Ovary (tissue), 9 donors: Measurements from ENCODE around the gene GXYLT2. TPM values are rescaled to one million over a fixed set of nuclear protein-coding genes. Genes with fewer than 3 reads are reported as not detected.

Source experiments
- DNase-seq, 5 donors: peaks; one replicate each; pipeline ENCODE4 v3.0.0-alpha.2; 2019 to 2020
- H3K27ac ChIP-seq, 2 donors: fragments of 200-600 bp; one replicate each; pipeline versions ENCODE4 v1.5.1 to v1.8.0; 2019 to 2022
- H3K27me3 ChIP-seq: fragments of 200-600 bp; one replicate; pipeline ENCODE4 v1.8.0; 2022
- H3K36me3 ChIP-seq: fragments of 200-600 bp; sonication (generic); one replicate; pipeline ENCODE4 v1.5.1; 2019
- H3K4me1 ChIP-seq: one replicate; pipeline ENCODE4 v1.8.1; 2013; ENCODE audit warnings: mild to moderate bottlenecking, moderate library complexity; ENCODE audit not compliant: insufficient read depth
- H3K4me3 ChIP-seq: fragments of 200-600 bp; sonication (generic); one replicate; pipeline ENCODE4 v1.5.1; 2017
- H3K9me3 ChIP-seq, 2 donors: fragments of 200-600 bp in 1 of 2; sonication (generic) in 1 of 2; one replicate each; pipeline versions ENCODE4 v1.5.1 to v1.8.1; 2013 to 2019; ENCODE audit warnings: mild to moderate bottlenecking in 1 of 2, moderate library complexity in 1 of 2
- EP300 ChIP-seq: sonication (generic); formaldehyde crosslinking; IDR thresholded peaks from one replicate; pipeline ENCODE4 v1.6.1; 2017; ENCODE audit warnings: antibody characterized with exemption
- POLR2A ChIP-seq: fragments of 450-650 bp; IDR thresholded peaks from one replicate; pipeline ENCODE4 v1.6.1; 2017; ENCODE audit warnings: antibody characterized with exemption, mild to moderate bottlenecking, moderate library complexity
- WGBS, 3 donors: extraction: QIAGEN DNeasy Blood & Tissue Kit in 1 of 3; methylation state at CpG; one replicate each; pipeline versions ENCODE4 v1.1.5 to v1.1.7; 2013 to 2017; 5-methylcytosine and 5-hydroxymethylcytosine counted together
- intact Hi-C, 4 donors: fragments of 100-400 bp; cut with DNase I; formaldehyde crosslinking; loops; one replicate each; pipeline versions ENCODE4 v1.11.0 to v1.15.1; 2022 to 2023
- polyA plus RNA-seq, 2 donors: library from polyadenylated mRNA; stranded (reverse); fragments of 200-250 nt in 1 of 2; fragments of 350-450 nt in 1 of 2; fragmentation: Illumina TruSeq in 1 of 2; extraction: RNeasy Lipid Tissue Mini Kit (QIAGEN cat#74804) in 1 of 2; gene quantifications; one replicate each; pipeline ENCODE4 v1.2.3, GENCODE V29; 2013 to 2014
- total RNA-seq, 7 donors: library from RNA; depleted of rRNA in 2 of 7; stranded (reverse); fragments of >200 nt in 2 of 7; fragmentation: NEBNext Ultra II Directional in 3 of 7; extraction: Animal tissue kit (Norgen Biotek cat#: 25700) in 3 of 7; gene quantifications; one replicate each; pipeline versions ENCODE4 v1.1.0 to v1.2.4, GENCODE V29; 2016 to 2023
- TF ChIP-seq, protein P1 (sequence below), 3 donors: fragments of 450-650 bp in 2 of 3; fragments of 200-600 bp in 1 of 3; IDR thresholded peaks; one replicate each; pipeline versions ENCODE4 v1.5.1 to v1.8.0; 2016 to 2022; ENCODE audit warnings: antibody characterized with exemption in 3 of 3, mild to moderate bottlenecking in 1 of 3
- donor health status: DM: no; HTN: no; CAD: no; lungs with moderate emphysema.
- donor health status: DM: no; HTN: no; CAD: no.
- donor health status: Bipolar disorder and iron deficiency.
- donor health status: DM: yes; HTN: yes; CAD: no.
- donor health status: DM: no; HTN: no; CAD: no.
- donor health status: DM: yes; HTN: yes; CAD: no.

The GXYLT2 gene
- total and polyA plus RNA-seq, 9 donors, result 9.4 to 86.0 (median 43.7) TPM

DNA sequence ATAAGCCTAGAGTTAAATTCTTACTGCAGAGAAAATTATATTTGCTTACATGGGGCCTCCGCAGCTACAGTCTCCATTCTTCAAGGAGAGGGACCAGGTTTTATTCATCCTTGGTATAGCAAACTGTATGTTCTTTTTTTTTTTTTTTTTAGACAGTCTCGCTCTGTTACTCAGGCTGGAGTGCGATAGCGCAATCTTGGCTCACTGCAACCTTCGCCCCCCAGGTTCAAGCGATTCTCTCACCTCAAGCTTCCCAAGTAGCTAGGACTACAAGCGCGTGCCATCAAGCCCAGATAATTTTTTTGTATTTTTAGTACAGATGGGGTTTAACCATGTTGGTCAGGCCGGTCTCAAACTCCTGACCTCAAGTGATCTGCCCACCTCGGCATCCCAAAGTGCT is 41.7 kb upstream of the GXYLT2 start:
- no peak overlapping the region for H3K27ac ChIP-seq
- TF ChIP-seq, protein P1, sequence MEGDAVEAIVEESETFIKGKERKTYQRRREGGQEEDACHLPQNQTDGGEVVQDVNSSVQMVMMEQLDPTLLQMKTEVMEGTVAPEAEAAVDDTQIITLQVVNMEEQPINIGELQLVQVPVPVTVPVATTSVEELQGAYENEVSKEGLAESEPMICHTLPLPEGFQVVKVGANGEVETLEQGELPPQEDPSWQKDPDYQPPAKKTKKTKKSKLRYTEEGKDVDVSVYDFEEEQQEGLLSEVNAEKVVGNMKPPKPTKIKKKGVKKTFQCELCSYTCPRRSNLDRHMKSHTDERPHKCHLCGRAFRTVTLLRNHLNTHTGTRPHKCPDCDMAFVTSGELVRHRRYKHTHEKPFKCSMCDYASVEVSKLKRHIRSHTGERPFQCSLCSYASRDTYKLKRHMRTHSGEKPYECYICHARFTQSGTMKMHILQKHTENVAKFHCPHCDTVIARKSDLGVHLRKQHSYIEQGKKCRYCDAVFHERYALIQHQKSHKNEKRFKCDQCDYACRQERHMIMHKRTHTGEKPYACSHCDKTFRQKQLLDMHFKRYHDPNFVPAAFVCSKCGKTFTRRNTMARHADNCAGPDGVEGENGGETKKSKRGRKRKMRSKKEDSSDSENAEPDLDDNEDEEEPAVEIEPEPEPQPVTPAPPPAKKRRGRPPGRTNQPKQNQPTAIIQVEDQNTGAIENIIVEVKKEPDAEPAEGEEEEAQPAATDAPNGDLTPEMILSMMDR (IDR thresholded peaks at IDR 0.05), result no peak
- TF ChIP-seq POLR2A, result no peak
- TF ChIP-seq EP300, result no peak
- peaks cover 6% of the 10 kb centered on the region for H3K4me1 ChIP-seq
- intact Hi-C loops, result loop anchor here in 2 of 4 donors (10.0 kb wide), 3 partner anchors 209 to 239 kb away; no protein-coding TSS in a partner anchor
- no peaks in the 10 kb centered on the region for H3K27me3 ChIP-seq
- DNase-seq, result no peak
- H3K4me3 ChIP-seq, result no peak overlapping the region
- no peaks in the 10 kb centered on the region for H3K9me3 ChIP-seq
- H3K36me3 ChIP-seq, result no peaks in the 10 kb centered on the region
- WGBS, 3 donors, result 93 to 95% (median 95%) methylated on average over 10 of the region's 10 CpGs

DNA sequence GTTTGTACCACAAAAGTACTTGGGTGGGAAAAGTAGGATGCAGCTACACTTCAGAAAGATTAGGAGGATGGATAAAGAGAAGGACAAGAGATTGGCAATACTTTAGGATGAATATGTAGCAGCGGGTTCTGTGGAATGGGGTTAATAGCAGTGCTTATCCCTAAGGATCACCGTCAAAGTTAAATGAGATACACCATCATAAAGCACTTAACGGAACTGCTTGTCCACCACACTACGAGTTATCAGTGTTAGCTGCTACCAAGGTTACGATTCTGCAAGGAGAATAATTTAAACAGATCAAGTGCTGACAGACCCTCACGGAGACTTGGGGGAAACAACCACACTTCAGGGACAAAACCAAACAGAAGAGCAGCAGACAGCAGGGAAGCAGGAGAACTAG is 40.6 kb upstream of the GXYLT2 start:
- Histone ChIP-seq H3K27ac (peak overlapping the region in 1 of 2 donors; percentile 40), H3K9me3 (no peaks in the 10 kb centered on the region), H3K4me1 (peaks cover 6% of the 10 kb centered on the region), H3K36me3 (no peaks in the 10 kb centered on the region), H3K4me3 (peak overlapping the region; percentile 82), H3K27me3 (no peaks in the 10 kb centered on the region)
- intact Hi-C loops, result loop anchor here in 2 of 4 donors (10.0 kb wide), 3 partner anchors 208 to 238 kb away; no protein-coding TSS in a partner anchor
- no peak for DNase-seq
- 5 to 8% (median 5%) methylated on average over 6 of the region's 6 CpGs for WGBS, 3 donors
- TF ChIP-seq EP300, result no peak
- TF ChIP-seq, protein P1 (IDR thresholded peaks at IDR 0.05), result no peak
- no peak for TF ChIP-seq POLR2A

DNA sequence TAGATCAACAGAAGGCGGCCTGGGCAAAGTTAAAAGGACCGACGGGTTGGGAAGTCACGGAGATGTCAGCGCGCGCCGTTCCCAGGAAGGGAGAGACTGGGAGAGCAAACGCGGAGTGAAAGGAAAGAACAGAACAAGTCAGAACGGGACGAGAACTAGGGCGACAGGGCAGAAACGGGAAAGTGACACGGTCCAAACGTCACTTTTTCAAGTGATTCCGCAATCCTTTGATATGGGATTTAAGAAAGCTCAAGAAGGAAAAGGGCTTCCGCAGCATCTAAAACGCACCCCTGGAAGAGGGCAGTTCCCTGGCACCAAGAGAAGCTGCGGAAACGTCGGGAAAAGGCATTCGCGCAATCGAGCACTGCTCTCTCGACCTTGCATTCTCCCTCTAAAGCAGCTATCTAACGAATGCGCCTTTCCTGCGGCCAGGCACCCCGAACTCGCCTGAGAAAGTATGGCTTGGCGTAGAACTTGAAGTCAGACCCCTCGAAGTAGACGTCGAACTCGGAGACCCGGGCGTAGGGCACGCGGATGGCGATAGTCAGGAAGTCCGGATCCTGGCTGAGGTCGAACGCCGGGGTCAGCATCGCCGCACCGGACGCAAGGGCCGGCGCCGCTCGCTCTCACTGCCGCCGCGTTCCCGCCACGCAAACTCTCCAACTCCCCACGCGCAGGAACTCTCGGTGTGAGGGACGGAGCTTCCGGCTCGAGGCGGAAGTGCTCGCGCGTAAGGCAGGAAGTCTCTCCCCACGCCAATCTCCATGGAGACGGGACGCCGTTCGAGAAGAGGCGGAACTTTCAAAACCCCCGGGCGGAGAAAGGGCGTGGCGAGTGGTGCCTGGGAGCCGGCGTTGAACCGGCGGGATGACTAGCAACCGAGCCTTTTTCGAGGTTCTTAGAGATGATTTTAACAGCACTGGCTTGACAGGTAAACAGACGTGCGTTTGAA is 39.8 kb upstream of the GXYLT2 start, which contains the start of gene SHQ1:
SHQ1 (minus strand) TSS at position 695 of the 952 bp plus-strand sequence; CDS start at position 590, 105 bp downstream.
- H3K9me3 ChIP-seq, result no peaks in the 10 kb centered on the region
- intact Hi-C loops, result loop anchor here in 2 of 4 donors (10.0 kb wide), 3 partner anchors 207 to 237 kb away; no protein-coding TSS in a partner anchor
- no peaks in the 10 kb centered on the region for H3K27me3 ChIP-seq
- H3K4me3 ChIP-seq, result peak within 1 kb of the TSS; percentile 82
- H3K4me1 ChIP-seq, result peaks cover 6% of the 10 kb centered on the region
- peak; percentile 39 for TF ChIP-seq POLR2A
- TF ChIP-seq EP300, result no peak
- DNase-seq, result peak; percentile 96 to 97 (median 96)
- peak within 1 kb of the TSS in 1 of 2 donors; percentile 40 for H3K27ac ChIP-seq
- 0 to 1% (median 1%) methylated on average over 86 of the region's 86 CpGs for WGBS, 3 donors
- no peaks in the 10 kb centered on the region for H3K36me3 ChIP-seq

DNA sequence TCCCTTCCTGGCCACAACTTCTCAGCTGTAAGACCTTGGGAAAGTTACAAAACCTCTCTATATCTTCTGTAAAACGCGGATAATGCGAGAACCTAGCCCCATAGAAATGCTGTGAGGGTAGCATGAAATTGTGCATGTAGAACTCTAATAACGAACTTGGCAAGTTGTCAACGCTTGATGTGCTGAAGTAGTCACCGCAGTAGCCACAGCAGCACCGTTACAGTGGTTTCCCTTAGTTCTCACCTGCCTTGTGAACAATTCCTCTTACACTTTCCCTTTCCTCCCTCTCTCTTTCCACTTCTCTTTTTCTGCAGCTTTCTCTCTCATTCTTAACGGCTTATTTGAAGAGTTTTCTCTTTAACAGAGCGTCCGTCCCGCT is 39.2 kb upstream of the GXYLT2 start:
- Histone ChIP-seq H3K9me3 (no peaks in the 10 kb centered on the region), H3K27ac (no peak overlapping the region), H3K36me3 (no peaks in the 10 kb centered on the region), H3K27me3 (no peaks in the 10 kb centered on the region), H3K4me1 (peaks cover 6% of the 10 kb centered on the region), H3K4me3 (peak overlapping the region; percentile 82)
- no peak for DNase-seq
- 1% methylated on average over 11 of the region's 11 CpGs for WGBS, 3 donors
- TF ChIP-seq EP300, result no peak
- no peak for TF ChIP-seq POLR2A
- TF ChIP-seq, protein P1 (IDR thresholded peaks at IDR 0.05), result no peak
- intact Hi-C loops, result loop anchor here in 2 of 4 donors (10.0 kb wide), 3 partner anchors 206 to 236 kb away; no protein-coding TSS in a partner anchor
